GM10248 (cell line): ENCODE results near the gene AACS.

Experiments used
- CTCF ChIA-PET: fragments of 300-600 bp; sonication (Branson Sonifier 250); formaldehyde crosslinking; extraction: SDS; loops from one replicate; lab custom pipeline; 2021; ENCODE audit warnings: antibody characterized with exemption; lab: Yijun Ruan, JAX
- POLR2A ChIA-PET: fragments of 350-650 bp; sonication (Branson Sonifier 250); formaldehyde crosslinking; extraction: SDS; loops from one replicate; lab custom pipeline; 2020; ENCODE audit warnings: antibody characterized with exemption; lab: Yijun Ruan, JAX
- DNase-seq: peaks from one replicate; pipeline ENCODE4 v3.0.0; 2012; ENCODE audit errors: extremely low spot score
- TF ChIP-seq, protein P1 (sequence below): IDR thresholded peaks from 2 replicates; pipeline ENCODE4 v1.5.1; 2012; ENCODE audit warnings: mild to moderate bottlenecking, low read depth; ENCODE audit errors: extremely low read depth, missing control alignments, control extremely low read depth

The AACS gene

DNA sequence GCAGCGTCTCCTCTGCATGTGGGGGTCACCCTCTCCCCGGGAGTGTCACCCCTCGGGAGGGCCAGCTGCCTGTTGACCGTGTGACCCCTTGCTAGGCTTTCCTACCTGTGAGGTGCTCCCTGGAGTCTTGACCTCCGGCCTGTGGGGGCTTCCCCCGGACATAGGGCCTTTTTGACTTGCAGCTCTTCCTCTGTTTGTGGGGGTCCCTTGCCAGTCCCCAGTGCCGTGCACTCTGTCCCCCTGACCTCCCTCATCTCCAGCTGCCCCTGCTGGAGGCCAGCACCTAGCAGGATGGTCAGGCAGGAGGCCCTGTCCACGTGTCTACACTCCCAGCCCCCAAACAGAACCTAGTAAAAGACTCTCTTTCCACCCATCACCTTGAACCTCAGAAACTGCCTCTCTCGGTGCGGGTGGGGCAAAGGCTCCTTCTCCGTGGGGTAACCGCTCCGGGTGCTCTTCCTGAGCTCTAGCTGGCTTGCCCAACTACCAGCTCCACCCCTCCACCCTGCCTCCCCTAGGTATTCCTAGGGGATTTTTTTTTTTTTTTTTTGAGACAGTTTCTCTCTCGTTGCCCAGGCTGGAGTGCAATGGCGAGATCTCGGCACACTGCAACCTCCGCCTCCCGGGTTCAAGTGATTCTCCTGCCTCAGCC lies 810 bp downstream of the AACS start:
- ChIA-PET POLR2A (interaction anchor here (1.3 kb wide), 1 partner anchor 152 kb away, joined by 4 read pairs; the partner anchor contains the start of gene UBC), CTCF (no interaction called here)
- TF ChIP-seq, protein P1, sequence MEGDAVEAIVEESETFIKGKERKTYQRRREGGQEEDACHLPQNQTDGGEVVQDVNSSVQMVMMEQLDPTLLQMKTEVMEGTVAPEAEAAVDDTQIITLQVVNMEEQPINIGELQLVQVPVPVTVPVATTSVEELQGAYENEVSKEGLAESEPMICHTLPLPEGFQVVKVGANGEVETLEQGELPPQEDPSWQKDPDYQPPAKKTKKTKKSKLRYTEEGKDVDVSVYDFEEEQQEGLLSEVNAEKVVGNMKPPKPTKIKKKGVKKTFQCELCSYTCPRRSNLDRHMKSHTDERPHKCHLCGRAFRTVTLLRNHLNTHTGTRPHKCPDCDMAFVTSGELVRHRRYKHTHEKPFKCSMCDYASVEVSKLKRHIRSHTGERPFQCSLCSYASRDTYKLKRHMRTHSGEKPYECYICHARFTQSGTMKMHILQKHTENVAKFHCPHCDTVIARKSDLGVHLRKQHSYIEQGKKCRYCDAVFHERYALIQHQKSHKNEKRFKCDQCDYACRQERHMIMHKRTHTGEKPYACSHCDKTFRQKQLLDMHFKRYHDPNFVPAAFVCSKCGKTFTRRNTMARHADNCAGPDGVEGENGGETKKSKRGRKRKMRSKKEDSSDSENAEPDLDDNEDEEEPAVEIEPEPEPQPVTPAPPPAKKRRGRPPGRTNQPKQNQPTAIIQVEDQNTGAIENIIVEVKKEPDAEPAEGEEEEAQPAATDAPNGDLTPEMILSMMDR = no peak
- no peak for DNase-seq

DNA sequence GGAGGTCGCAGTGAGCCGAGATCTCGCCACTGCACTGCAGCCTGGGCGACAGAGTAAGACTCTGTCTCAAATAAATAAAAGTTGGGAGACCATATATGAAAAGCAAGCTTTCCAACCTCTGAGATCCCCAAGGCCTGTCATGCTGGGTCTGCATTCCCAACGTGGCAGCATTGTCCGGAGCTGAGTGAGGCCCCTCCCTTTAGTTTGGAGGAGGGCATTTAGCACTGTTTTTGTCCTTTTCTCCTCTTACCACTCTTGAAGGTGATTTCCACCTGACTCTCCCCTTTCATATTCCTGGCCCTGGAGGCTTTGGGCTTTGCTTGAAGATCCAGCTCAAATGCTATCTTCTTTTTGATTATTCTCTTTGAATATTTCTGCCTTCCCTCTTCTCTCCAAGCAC lies 3.2 kb downstream of the AACS start:
- no peak for DNase-seq
- CTCF ChIA-PET = interaction anchor here (1.5 kb wide), 1 partner anchor 19 kb away, joined by 3 read pairs; no protein-coding TSS in a partner anchor
- POLR2A ChIA-PET = no interaction called here
- TF ChIP-seq, protein P1 = no peak

DNA sequence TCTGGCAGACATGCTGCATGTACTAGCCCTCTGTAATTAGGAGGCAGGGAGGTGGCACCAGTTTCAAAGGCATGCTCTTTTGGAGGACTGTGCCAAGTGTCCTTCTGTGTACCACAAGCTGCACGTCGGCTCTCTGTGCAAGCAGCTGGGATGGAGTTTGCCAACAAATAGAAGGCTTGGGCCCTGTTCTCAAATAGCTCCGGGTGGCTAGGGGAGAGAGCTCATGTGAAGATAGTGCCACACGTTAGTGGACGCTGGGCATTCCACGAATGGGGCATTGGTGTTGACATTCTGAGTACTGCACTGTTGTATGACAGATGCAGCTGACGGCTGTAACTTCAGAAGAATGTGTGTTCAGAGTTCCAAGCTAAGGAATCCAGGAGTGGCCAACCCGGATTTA lies 4.4 kb downstream of the AACS start:
- TF ChIP-seq, protein P1 = no peak
- POLR2A ChIA-PET = no interaction called here
- no peak for DNase-seq
- CTCF ChIA-PET = interaction anchor here (1.5 kb wide), 1 partner anchor 10 kb away, joined by 4 read pairs; no protein-coding TSS in a partner anchor

DNA sequence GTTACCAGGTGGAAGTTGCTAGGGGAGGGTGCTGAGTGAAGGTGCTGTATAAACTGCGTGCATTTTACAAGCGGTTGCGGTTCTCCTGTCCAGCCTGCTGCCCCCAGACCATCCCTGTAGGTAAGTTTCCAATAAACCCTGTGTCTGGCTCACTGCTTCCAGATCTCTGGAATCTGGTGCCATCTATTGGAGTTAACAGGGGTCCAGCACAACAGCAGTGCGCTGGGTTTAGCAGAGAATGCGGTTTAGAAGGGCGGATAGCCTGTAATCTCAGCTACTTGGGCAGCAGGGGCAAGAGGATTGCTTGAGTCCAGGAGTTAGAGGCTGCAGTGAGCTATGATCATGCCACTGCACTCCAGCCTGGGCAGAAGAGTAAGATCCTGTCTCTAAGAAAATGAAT lies 4.9 kb downstream of the AACS start:
- POLR2A ChIA-PET = interaction anchor here (0.6 kb wide), 2 partner anchors 27 to 84 kb away, joined by 3 to 5 read pairs; no protein-coding TSS in a partner anchor
- no peak for DNase-seq
- CTCF ChIA-PET = interaction anchor here (0.6 to 1.5 kb wide), 2 partner anchors 9 to 11 kb away, joined by 3 to 4 read pairs; no protein-coding TSS in a partner anchor
- TF ChIP-seq, protein P1 = no peak

DNA sequence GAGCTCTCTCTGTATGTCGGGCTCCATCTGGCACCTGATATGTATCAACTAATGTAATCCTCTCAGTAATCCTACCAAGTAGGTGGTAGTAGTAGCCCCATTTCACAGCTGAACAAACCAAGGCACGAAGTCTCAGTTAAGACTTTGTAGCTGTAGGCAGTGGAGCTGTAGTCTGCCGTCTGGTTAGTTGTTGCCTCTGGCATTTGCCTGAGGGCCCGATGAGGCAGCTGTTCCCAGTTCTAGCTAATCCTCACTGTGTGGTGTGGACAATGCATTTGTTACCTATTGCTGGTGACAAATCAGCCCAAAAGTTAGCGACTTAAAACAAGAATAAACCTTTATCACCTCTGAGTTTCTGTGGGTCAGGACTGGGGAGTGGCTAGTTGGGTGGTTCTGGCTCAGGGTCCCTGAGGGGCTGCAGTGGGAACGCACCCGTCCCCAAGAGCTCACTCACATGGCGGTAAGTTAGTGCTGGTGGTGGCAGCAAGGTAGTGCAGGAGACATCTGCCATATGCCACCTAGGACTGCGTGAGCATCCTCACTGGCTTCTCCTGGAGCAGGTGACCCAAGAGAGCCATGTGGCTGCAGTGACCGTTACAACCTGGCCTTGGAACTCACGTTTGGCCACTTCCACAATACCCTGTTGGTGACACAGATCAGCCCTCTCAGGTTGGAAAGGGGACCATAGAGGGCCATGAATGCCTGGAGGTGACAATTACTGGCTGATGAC lies 5.6 kb downstream of the AACS start:
- ChIA-PET POLR2A (interaction anchor here (0.6 kb wide), 2 partner anchors 27 to 85 kb away, joined by 3 to 5 read pairs; no protein-coding TSS in a partner anchor), CTCF (interaction anchor here (0.6 to 1.5 kb wide), 3 partner anchors 8 to 25 kb away, joined by 3 to 4 read pairs (median 3); no protein-coding TSS in a partner anchor)
- TF ChIP-seq, protein P1 = no peak
- DNase-seq = no peak

DNA sequence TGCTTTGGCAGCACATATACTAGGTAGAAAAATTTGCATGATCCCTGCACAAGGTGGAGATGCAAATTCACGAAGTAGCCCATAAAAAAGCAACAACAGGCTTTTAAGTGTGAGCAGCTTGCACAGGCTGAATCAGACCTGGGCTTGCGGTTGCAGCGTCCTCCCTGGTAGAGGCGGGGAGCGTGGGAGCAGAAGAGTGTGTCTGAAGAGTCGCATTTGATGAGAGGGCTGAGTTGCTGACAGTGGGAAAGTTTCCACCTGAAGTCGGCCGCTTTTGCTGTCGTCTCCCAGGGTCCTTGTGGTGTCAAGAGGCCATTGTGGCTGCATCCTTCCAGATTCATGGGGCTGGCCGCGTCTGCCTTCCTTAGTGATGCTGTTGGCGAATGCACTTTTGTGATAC lies 6.2 kb downstream of the AACS start:
- ChIA-PET POLR2A (interaction anchor here (0.7 kb wide), 1 partner anchor 72 kb away, joined by 7 read pairs; no protein-coding TSS in a partner anchor), CTCF (interaction anchor here (0.9 kb wide), 1 partner anchor 25 kb away, joined by 3 read pairs; no protein-coding TSS in a partner anchor)
- TF ChIP-seq, protein P1 = no peak
- DNase-seq = no peak
